GM21423 (cell line): ENCODE data around the gene PAM.

Experiments
- ATAC-seq: cut with Tn5 transposase; IDR thresholded peaks from one replicate; pipeline ENCODE4 v1.9.1; 2021; ENCODE audit warnings: mild to moderate bottlenecking, moderate library complexity; ENCODE audit not compliant: unreplicated experiment

Gene PAM

GRCh38 chr5:102777099-102777498 lies 22.0 kb downstream of the PAM start:
- no peak for ATAC-seq

- ATAC-seq: peak; percentile 35
Measured at GRCh38 chr5:102778478-102778877, 23.4 kb downstream of the PAM start.

- ATAC-seq: no peak
Measured at GRCh38 chr5:102781359-102781758, 26.3 kb downstream of the PAM start.

DNA sequence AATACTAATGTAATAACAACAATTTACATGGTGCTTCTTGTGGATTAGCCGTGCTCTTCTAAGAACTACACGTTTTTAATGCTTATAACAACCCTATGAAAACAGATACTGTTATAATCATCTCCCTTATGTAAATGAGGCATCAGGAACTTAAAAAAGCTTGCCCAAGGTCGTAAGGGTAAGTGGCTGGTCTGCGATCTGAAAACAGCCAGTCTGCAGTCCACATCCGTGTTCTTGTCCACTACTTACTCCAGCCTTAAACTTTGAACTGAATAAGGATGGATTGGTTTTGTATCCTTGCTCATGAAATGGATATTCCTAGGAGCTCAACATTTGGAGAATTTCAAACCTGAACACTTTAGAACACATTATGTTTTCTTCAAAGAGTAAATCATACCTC lies 26.7 kb downstream of the PAM start:
- no peak for ATAC-seq

DNA sequence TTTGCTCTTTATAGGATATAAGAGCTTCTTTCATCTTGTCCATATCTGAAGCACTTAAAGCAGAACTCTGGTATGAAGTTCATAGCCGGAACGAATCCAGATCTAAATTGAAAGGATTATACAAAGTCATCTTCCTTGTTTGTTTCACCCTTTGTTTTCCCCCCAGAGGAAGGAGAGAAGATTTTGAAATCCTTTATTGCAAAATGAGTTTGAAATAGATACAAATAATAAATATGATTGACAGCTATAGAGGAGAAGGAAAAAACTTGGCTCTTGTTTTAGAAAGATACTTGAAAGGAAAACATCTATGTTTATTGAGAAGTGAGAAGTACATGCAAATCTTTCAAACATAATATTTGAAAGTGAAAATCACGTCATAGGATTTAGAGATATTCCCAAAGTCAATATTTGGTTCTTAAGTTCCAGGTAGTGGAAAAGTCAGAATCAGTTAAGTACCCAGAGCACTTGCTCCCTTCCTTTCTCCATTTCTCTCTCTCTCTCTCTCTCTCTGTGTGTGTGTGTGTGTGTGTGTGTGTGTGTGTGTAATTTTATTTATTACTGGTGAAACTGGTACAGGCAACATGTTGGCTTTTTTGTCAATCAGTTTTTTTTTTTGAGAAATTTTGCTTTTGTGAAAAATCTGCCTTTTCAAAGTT lies 27.2 kb downstream of the PAM start:
- ATAC-seq: no peak

GRCh38 chr5:102787134-102787533 lies 32.0 kb downstream of the PAM start:
- no peak for ATAC-seq

DNA sequence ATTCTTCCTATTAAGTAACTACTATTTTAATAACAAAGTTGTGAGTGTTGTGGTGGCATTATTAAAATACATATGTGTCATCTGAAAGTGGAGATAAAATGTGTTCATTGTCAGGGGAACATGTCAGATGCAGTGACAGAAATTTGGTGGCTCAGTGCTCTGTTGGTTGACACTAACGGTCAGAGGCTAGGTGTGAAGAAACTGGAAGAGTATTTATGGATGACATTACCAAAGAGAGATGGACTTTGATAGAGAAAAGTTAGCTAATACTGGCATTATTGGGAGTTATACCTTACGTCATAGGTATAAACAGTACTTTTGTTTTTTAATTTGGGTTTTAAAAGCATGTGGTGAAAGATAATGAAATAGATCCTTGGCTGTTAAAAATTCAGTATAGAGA lies 33.7 kb downstream of the PAM start:
- no peak for ATAC-seq

DNA sequence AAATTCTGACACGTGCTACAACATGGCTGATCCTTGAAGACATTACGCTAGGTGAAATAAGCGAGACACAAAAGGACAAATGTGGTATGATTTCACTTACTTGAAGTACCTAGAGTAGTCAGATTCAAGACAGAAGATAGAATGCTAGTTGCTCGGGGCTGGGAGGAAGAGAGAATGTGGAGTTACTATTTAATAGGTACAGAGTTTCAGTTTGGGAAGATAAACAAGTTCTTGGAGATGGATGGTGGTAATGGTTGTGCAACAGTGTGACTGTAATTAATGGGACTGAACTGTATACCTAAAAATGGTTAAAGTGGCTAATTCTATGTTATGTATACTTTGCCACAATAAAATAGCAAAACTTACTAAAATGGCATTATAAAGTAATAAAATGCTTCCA lies 34.4 kb downstream of the PAM start:
- ATAC-seq: no peak

GRCh38 chr5:102790748-102791147 lies 35.6 kb downstream of the PAM start:
- no peak for ATAC-seq

- ATAC-seq: no peak
Measured at GRCh38 chr5:102792705-102793104, 37.6 kb downstream of the PAM start.

GRCh38 chr5:102794047-102794446 lies 38.9 kb downstream of the PAM start:
- no peak for ATAC-seq

DNA sequence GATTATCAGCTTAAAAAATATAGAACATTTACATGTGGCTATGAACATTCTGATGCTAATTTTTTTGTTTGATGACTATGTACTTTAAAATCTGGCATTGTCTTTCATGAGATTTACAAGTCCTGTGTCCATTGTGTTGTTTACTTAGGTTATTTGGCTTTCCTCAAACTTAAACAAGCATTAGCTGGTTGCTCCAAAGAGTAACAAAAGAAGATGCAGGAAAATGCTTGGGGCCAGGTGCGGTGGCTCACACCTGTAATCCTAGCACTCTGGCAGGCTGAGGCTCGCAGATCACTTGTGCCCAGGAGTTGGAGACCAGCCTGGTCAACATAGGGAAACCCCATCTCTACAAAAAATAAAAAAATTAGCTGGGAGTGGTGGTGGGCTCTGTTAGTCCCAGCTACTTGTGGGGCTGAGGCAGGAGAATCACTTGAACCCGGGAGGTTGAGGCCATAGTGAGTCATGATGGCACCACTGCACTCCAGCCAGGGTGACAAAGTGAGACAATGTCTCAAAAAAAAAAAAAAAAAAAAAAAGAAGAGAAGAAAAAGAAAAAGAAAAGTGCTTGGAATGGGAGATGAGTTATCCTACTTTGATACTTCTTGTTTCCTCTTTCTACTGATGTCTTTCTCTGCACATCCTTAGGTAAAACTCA lies 39.7 kb downstream of the PAM start:
- ATAC-seq: no peak

GRCh38 chr5:102795526-102795925 lies 40.4 kb downstream of the PAM start:
- ATAC-seq: no peak

DNA sequence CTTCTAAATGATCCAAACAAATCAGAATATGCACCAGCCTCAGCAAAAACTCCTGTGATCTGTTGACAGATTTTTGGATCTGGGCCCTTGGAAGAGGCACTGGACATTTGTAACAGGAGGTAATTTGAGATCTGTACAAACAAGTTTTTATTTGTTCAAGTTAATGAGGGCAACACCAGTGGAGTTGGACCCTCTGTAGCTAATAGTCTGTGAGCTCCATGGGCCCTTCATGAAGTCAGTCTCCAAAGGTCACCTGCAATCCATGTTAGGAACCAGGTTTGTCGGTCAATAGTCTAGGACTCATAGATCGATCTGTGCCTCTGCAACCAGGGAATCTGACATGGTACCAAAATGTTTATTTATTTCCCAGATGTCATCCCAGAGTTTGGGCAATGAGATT lies 40.9 kb downstream of the PAM start:
- ATAC-seq: no peak

DNA sequence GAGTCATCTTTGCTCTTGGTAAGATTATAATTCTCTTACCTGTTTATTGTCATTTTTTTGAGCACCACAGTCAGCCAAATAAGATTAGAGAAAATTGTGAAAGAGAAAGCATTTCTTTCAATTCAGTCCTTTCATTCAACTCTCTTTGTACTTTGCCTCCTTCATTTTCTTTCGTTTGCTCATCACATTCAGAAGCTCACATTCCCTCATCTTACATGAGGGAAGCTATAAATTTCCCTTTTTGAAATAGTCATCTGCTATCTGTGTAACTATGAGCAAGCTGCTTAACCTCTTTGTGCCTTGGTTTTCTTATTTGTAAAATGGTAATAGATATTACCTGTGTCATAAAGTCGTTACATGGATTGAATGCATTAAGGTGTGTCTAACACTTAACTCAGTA lies 41.4 kb downstream of the PAM start:
- no peak for ATAC-seq

DNA sequence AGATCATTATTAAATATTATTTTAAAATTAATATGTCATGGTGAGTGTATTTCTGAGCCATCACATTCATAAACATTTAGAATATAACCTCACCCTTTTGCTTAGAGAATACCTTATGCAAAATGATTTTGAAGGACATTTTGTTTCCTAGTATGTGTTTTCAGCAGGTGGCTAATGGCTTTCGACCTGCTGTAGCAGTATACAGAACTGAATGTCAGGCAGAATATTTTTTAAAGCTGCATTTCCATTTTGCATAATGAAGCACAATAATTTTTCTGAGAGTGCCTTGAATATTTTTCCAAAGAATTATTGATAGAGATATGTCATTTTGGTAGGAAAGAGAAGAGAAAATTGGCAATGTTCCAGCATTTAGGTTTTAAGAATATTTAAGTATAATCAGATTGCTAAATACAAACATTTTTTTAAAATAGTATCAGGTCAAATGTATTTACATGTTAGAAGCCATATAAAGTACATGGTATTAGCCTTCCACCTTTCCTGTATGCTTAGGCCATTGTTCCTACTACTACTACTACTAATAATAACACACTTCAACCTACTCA lies 42.3 kb downstream of the PAM start:
- no peak for ATAC-seq

GRCh38 chr5:102798104-102798785 lies 43.1 kb downstream of the PAM start:
- no peak for ATAC-seq

DNA sequence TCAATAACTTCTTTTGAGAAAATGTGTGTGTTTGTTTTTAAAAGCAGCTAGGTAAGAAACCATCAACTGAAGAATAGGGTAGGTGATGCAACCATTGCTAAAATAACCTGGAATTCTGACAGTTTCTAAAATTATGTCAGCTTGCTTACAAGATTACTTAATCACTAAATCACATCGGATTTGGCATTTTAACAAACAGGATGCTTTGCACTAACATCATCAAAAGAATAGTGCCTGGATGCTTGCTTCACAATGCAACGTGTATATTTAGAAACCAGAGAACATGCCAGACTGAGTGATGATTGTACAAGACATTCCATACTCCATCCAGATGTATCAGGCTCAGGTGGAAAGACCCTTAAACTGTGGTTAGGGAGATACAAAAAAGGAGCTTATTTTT lies 43.9 kb downstream of the PAM start:
- ATAC-seq: no peak

- no peak for ATAC-seq
Measured at GRCh38 chr5:102800427-102800826, 45.3 kb downstream of the PAM start.

DNA sequence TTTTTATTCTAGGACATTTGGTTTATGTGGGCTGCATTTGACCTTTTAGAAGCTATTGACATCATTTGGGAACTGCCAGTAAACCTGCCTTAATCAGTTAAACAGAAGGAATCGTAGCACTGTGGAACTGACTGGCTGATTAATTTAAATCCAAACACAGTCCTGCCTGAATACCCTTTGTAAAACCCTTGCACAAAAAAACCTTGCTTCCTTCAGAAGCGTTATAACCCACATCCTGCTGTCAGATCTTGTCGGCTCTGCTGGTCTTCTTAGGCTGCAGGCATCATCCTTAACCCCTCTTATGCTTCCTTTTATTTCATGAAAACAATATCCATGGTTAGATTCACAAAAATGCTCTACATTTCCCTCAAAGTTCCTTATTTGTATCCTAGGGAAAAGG lies 46.3 kb downstream of the PAM start:
- peak; percentile 76 for ATAC-seq

DNA sequence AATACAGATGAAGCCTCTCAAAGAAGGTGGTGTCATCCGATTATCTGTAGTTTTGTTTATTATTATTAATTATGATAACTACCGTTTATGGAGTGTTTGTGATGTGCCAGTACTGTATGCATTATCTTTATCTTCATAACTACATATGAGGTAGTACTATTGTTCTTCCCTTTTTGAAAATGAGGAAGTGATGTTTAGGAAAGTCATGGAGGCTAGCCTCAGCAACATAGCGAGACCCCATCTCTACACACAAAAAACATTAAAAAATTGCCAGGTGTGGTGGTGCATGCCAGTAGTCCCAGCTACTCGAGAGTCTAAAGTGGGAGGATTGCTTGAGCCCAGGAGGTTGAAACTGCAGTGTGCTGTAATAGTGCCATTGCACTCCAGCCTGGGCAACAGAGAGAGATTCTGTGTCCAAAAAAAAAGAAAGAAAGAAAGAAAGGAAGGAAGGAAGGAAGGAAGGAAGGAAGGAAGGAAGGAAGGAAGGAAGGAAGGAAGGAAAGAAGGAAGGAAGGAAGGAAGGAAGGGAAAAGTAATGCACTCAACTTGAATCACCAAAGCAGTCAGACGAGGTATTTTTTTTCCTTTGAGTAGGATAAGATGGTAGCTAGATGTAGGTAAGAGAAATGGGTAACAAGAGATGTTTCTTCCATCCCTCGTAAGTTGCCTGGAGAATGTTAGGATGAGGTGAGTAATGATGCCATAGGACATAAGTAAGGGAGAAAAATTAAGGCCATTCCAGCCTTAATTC lies 47.8 kb downstream of the PAM start:
- ATAC-seq: no peak
